ENCODE measurements around the gene CDS1. TPM values are rescaled to one million over a fixed set of nuclear protein-coding genes. Genes with fewer than 3 reads are reported as not detected.
"Not testable (repeated sequence)": the region's sequence is repeated elsewhere in the genome, so short reads cannot be mapped to it uniquely, and the experiment has no call there.

CDS1 gene
- total and polyA plus RNA-seq, 2 of the 8 experiments (the other 6 are each of a cell fraction or from before 2014, with no cell fraction given) = 8.7 to 13.9 TPM

DNA sequence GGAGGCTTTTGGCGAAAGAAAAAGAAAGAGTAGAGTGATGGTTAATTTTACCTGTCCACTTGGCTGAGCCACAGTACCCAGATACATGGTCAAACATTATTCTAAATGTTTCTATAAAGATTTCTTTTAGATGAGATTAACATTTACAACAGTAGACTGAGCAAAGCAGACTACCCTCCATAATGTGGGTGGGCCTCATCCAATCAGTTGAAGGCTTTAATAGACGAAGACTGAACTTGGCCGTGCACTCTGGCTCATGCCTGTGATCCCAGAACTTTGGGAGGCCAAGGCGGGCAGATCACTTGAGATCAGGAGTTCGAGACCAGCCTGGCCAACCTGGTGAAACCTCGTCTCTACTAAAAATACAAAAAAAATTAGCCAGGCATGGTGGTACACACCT is 33.7 kb upstream of the CDS1 start:
- H3K9ac ChIP-seq (replicated peaks in 1 of 4; ENCODE audit: extremely low read depth in 1 of 4, low read depth in 3 of 4, low read length in 3 of 4); POLR2A ChIA-PET (ENCODE audit: partially characterized antibody); H3K18ac ChIP-seq (ENCODE audit: extremely low read depth, low read length); H3K23me2 ChIP-seq (ENCODE audit: low read depth, low read length); H4K5ac ChIP-seq (ENCODE audit: insufficient read length, low read depth, low read length); H2BK120ac ChIP-seq (replicated peaks; ENCODE audit: low read depth, low read length); H3K56ac ChIP-seq (replicated peaks; ENCODE audit: insufficient read length, low read depth, low read length); H4K20me1 ChIP-seq (replicated peaks in 1 of 2; ENCODE audit: control insufficient read depth in 1 of 2, insufficient read depth in 2 of 2, low read length in 2 of 2); H3K4me2 ChIP-seq (ENCODE audit: insufficient read depth in 1 of 2, low read depth in 2 of 2, low read length in 2 of 2); H3K4me3 ChIP-seq (ENCODE audit: extremely low read depth in 1 of 4, insufficient read depth in 2 of 4, low read depth in 3 of 4, low read length in 4 of 4); H2BK12ac ChIP-seq (ENCODE audit: low read depth, low read length); H3K14ac ChIP-seq (ENCODE audit: insufficient read length); H2BK20ac ChIP-seq (ENCODE audit: low read length); H3K36me3 ChIP-seq (ENCODE audit: control insufficient read depth in 2 of 4, insufficient read depth in 4 of 4, low read length in 3 of 4); H3K9me3 ChIP-seq (ENCODE audit: insufficient read depth in 2 of 2, low read depth in 1 of 2, low read length in 1 of 2); H3K79me1 ChIP-seq (ENCODE audit: low read depth, low read length); H3K4me1 ChIP-seq (replicated peaks in 1 of 4; ENCODE audit: control insufficient read depth in 3 of 4, insufficient read depth in 4 of 4, low read length in 3 of 4); H2BK15ac ChIP-seq (ENCODE audit: low read length); H2AK5ac ChIP-seq (ENCODE audit: low read depth, low read length); H4K91ac ChIP-seq (replicated peaks; ENCODE audit: insufficient read length, low read length); H3K27ac ChIP-seq (ENCODE audit: low read depth, low read length); H3K79me2 ChIP-seq (ENCODE audit: control insufficient read depth in 1 of 2, insufficient read depth in 2 of 2, low read length in 2 of 2); H2AFZ ChIP-seq (ENCODE audit: low read length); H3K23ac ChIP-seq (ENCODE audit: insufficient read length); H2BK5ac ChIP-seq (ENCODE audit: low read depth, low read length); DNase-seq (ENCODE audit: low read depth in 1 of 2, low spot score in 2 of 2); FAIRE-seq; H4K8ac ChIP-seq (ENCODE audit: extremely low read depth, insufficient read depth, low read length); H3K27me3 ChIP-seq (replicated peaks in 1 of 4; ENCODE audit: control insufficient read depth in 3 of 4, extremely low read depth in 1 of 4, insufficient read depth in 3 of 4, low read length in 3 of 4); H3K4ac ChIP-seq (replicated peaks; ENCODE audit: insufficient read length, low read depth, low read length): not testable (repeated sequence)
- CTCF ChIA-PET (ENCODE audit: partially characterized antibody) = interaction anchor here (1.4 kb wide), 1 partner anchor 15 kb away, joined by 5 read pairs; no protein-coding TSS in a partner anchor
- WGBS, 2 experiments (ENCODE audit: extremely low coverage in 1 of 2, insufficient coverage in 1 of 2, insufficient read length in 1 of 2, insufficient replicate concordance in 2 of 2, low coverage in 1 of 2, low lambda C conversion rate in 2 of 2, missing lambda C conversion rate in 1 of 2) = 87% methylated on average over 6 of the region's 6 CpGs; no CpG with 5 or more reads in 1 of the 2 experiments

Measured in H1 (cell line).